H1 (cell line): ENCODE data around the gene ARID2. TPM values are rescaled to one million over a fixed set of nuclear protein-coding genes. Genes with fewer than 3 reads are reported as not detected.
A peak's percentile ranks its signal among the peaks of the same experiment; 100 is the strongest.

ENCODE experiments used
- CTCF ChIA-PET: fragments of 300-600 bp; sonication (Branson Sonifier 250); formaldehyde crosslinking; loops from one replicate; lab custom pipeline; 2021; ENCODE audit not compliant: partially characterized antibody; lab: Charles Lee
- POLR2A ChIA-PET: fragments of 300-600 bp; sonication (Branson Sonifier 250); formaldehyde crosslinking; loops from one replicate; lab custom pipeline; 2021; ENCODE audit warnings: inconsistent platforms; ENCODE audit not compliant: partially characterized antibody; lab: Charles Lee
- DNase-seq, 2 experiments: peaks; one replicate each; pipeline versions ENCODE4 v3.0.0 to v3.0.0-alpha.2; 2010 to 2022; ENCODE audit warnings: low spot score in 2 of 2, low read depth in 1 of 2, mixed read lengths in 1 of 2
- FAIRE-seq: peaks from 2 replicates; lab custom pipeline; 2011; peaks lifted over from hg19 to GRCh38; lab: Jason Lieb, UNC
- H2AFZ ChIP-seq: 2 replicates; pipeline ENCODE4 v1.8.1; 2012; ENCODE audit warnings: low read length, inconsistent platforms
- H2AK5ac ChIP-seq: 2 replicates; pipeline ENCODE4 v1.6.1; 2013; ENCODE audit warnings: low read depth, low read length
- H2BK120ac ChIP-seq: replicated peaks from 2 replicates; pipeline ENCODE3; 2013; ENCODE audit warnings: low read depth, low read length, inconsistent platforms
- H2BK12ac ChIP-seq: 2 replicates; pipeline ENCODE4 v1.6.1; 2013; ENCODE audit warnings: low read depth, low read length
- H2BK15ac ChIP-seq: 2 replicates; pipeline ENCODE4 v1.6.1; 2013; ENCODE audit warnings: low read length
- H2BK20ac ChIP-seq: 2 replicates; pipeline ENCODE4 v1.6.1; 2013; ENCODE audit warnings: low read length
- H2BK5ac ChIP-seq: 2 replicates; pipeline ENCODE4 v1.6.1; 2013; ENCODE audit warnings: low read depth, low read length
- H3K14ac ChIP-seq: 2 replicates; pipeline ENCODE4 v1.6.1; 2013; ENCODE audit warnings: inconsistent platforms; ENCODE audit not compliant: insufficient read length
- H3K18ac ChIP-seq: 2 replicates; pipeline ENCODE4 v1.6.1; 2013; ENCODE audit warnings: low read length; ENCODE audit errors: extremely low read depth
- H3K23ac ChIP-seq: 2 replicates; pipeline ENCODE4 v1.6.1; 2013; ENCODE audit warnings: inconsistent platforms; ENCODE audit not compliant: insufficient read length
- H3K23me2 ChIP-seq: 2 replicates; pipeline ENCODE4 v1.6.1; 2013; ENCODE audit warnings: low read depth, low read length
- H3K27ac ChIP-seq: 2 replicates; pipeline ENCODE4 v1.6.1; 2011; ENCODE audit warnings: low read depth, low read length, inconsistent platforms
- H3K27me3 ChIP-seq, 4 experiments: replicated peaks in 1 of 4; 1 replicate in 1 of 4; 2 replicates in 3 of 4; pipeline versions ENCODE4 v1.6.1 to v1.8.1; 2011 to 2013; ENCODE audit warnings: low read length in 3 of 4, mild to moderate bottlenecking in 3 of 4, inconsistent platforms in 2 of 4, mixed read lengths in 2 of 4, moderate library complexity in 1 of 4; ENCODE audit not compliant: control insufficient read depth in 3 of 4, insufficient read depth in 3 of 4; ENCODE audit errors: extremely low read depth in 1 of 4
- H3K36me3 ChIP-seq, 4 experiments: 2 replicates each; pipeline versions ENCODE4 v1.6.1 to v1.8.1; 2011 to 2013; ENCODE audit warnings: mild to moderate bottlenecking in 4 of 4, low read length in 3 of 4, moderate library complexity in 2 of 4, control low read depth in 1 of 4, inconsistent platforms in 1 of 4; ENCODE audit not compliant: insufficient read depth in 4 of 4, control insufficient read depth in 2 of 4
- H3K4ac ChIP-seq: replicated peaks from 2 replicates; pipeline ENCODE3; 2013; ENCODE audit warnings: low read length, low read depth, mixed read lengths, inconsistent platforms; ENCODE audit not compliant: insufficient read length
- H3K4me1 ChIP-seq, 4 experiments: replicated peaks in 1 of 4; 1 replicate in 1 of 4; 2 replicates in 3 of 4; pipeline versions ENCODE4 v1.6.1 to v1.8.1; 2011 to 2013; ENCODE audit warnings: low read length in 3 of 4, inconsistent platforms in 2 of 4, mixed read lengths in 1 of 4; ENCODE audit not compliant: insufficient read depth in 4 of 4, control insufficient read depth in 3 of 4
- H3K4me2 ChIP-seq, 2 experiments: 2 replicates each; pipeline versions ENCODE4 v1.6.1 to v1.8.1; 2011 to 2013; ENCODE audit warnings: low read depth in 2 of 2, low read length in 2 of 2, control low read depth in 1 of 2, inconsistent platforms in 1 of 2, mild to moderate bottlenecking in 1 of 2; ENCODE audit not compliant: insufficient read depth in 1 of 2
- H3K4me3 ChIP-seq, 4 experiments: fragments of 200-600, 300-600 bp in 1 of 4; sonication (generic), shearing (Covaris generic), sonication (Bioruptor Twin) in 1 of 4; 2 replicates each; pipeline versions ENCODE4 v1.5.1 to v1.8.1; 2011 to 2016; ENCODE audit warnings: low read length in 4 of 4, low read depth in 3 of 4, control low read depth in 2 of 4, inconsistent platforms in 2 of 4, mild to moderate bottlenecking in 2 of 4, mixed read lengths in 1 of 4, moderate library complexity in 1 of 4; ENCODE audit not compliant: insufficient read depth in 2 of 4; ENCODE audit errors: extremely low read depth in 1 of 4
- H3K56ac ChIP-seq: replicated peaks from 2 replicates; pipeline ENCODE3; 2013; ENCODE audit warnings: low read depth, mild to moderate bottlenecking, mixed read lengths, low read length, inconsistent platforms; ENCODE audit not compliant: insufficient read length
- H3K79me1 ChIP-seq: 2 replicates; pipeline ENCODE4 v1.6.1; 2013; ENCODE audit warnings: low read depth, low read length, control low read depth
- H3K79me2 ChIP-seq, 2 experiments: 2 replicates each; pipeline versions ENCODE4 v1.6.1 to v1.8.1; 2012 to 2013; ENCODE audit warnings: low read length in 2 of 2, mild to moderate bottlenecking in 2 of 2, inconsistent platforms in 1 of 2; ENCODE audit not compliant: insufficient read depth in 2 of 2, control insufficient read depth in 1 of 2
- H3K9ac ChIP-seq, 4 experiments: replicated peaks in 1 of 4; 1 replicate in 1 of 4; 2 replicates in 3 of 4; pipeline versions ENCODE4 v1.6.1 to v1.8.1; 2011 to 2013; ENCODE audit warnings: low read depth in 3 of 4, low read length in 3 of 4, control low read depth in 2 of 4, mild to moderate bottlenecking in 2 of 4, moderate library complexity in 2 of 4, inconsistent platforms in 1 of 4; ENCODE audit errors: extremely low read depth in 1 of 4
- H3K9me3 ChIP-seq, 2 experiments: 2 replicates each; pipeline versions ENCODE4 v1.6.1 to v1.8.1; 2012 to 2013; ENCODE audit warnings: mild to moderate bottlenecking in 2 of 2, moderate library complexity in 2 of 2, control low read depth in 1 of 2, inconsistent platforms in 1 of 2, low read depth in 1 of 2, low read length in 1 of 2, mixed read lengths in 1 of 2; ENCODE audit not compliant: insufficient read depth in 2 of 2
- H4K20me1 ChIP-seq, 2 experiments: replicated peaks in 1 of 2; 2 replicates each; pipeline versions ENCODE3 to v1.8.1; 2011 to 2013; ENCODE audit warnings: inconsistent platforms in 2 of 2, low read length in 2 of 2, mild to moderate bottlenecking in 1 of 2; ENCODE audit not compliant: insufficient read depth in 2 of 2, control insufficient read depth in 1 of 2
- H4K5ac ChIP-seq: 2 replicates; pipeline ENCODE4 v1.6.1; 2013; ENCODE audit warnings: low read length, low read depth, mixed read lengths, inconsistent platforms; ENCODE audit not compliant: insufficient read length
- H4K8ac ChIP-seq: 2 replicates; pipeline ENCODE4 v1.8.0; 2013; ENCODE audit warnings: mild to moderate bottlenecking, moderate library complexity, low read length, inconsistent platforms; ENCODE audit not compliant: insufficient read depth; ENCODE audit errors: extremely low read depth
- H4K91ac ChIP-seq: replicated peaks from 2 replicates; pipeline ENCODE3; 2013; ENCODE audit warnings: low read length, mixed read lengths, inconsistent platforms; ENCODE audit not compliant: insufficient read length
- ASH2L ChIP-seq: fragments of 200-600, 300-600 bp; sonication (generic); IDR thresholded peaks from one replicate; pipeline ENCODE4 v1.7.1; 2017; ENCODE audit warnings: low read length
- CBX8 ChIP-seq: fragments of 300-800, 300-1000 bp; sonication (generic); IDR thresholded peaks from 2 replicates; pipeline ENCODE4 v1.7.1; 2016; ENCODE audit warnings: low read depth, low read length, borderline replicate concordance
- EP300 ChIP-seq, 2 experiments: IDR thresholded peaks; 1 replicate in 1 of 2; 2 replicates in 1 of 2; pipeline ENCODE4 v1.6.1; 2011 to 2012; ENCODE audit warnings: low read depth in 2 of 2, low read length in 2 of 2, mild to moderate bottlenecking in 2 of 2, borderline replicate concordance in 1 of 2, inconsistent platforms in 1 of 2, moderate library complexity in 1 of 2
- EZH2 ChIP-seq: fragments of 200-600 bp; sonication (generic); IDR thresholded peaks from 2 replicates; pipeline ENCODE4 v1.7.1; 2012; ENCODE audit warnings: low read depth, mild to moderate bottlenecking, moderate library complexity, low read length, inconsistent platforms; ENCODE audit not compliant: severe bottlenecking
- HDAC2 ChIP-seq, 2 experiments: fragments of 300-600 bp in 1 of 2; sonication (generic) in 1 of 2; IDR thresholded peaks; 2 replicates each; pipeline ENCODE4 v1.6.1; 2011 to 2012; ENCODE audit warnings: low read depth in 2 of 2, low read length in 2 of 2, mild to moderate bottlenecking in 2 of 2, moderate library complexity in 2 of 2, borderline replicate concordance in 1 of 2, inconsistent platforms in 1 of 2
- JUN ChIP-seq: IDR thresholded peaks from 2 replicates; pipeline ENCODE4 v1.6.1; 2011; ENCODE audit warnings: low read depth, mild to moderate bottlenecking, improper control_type of control experiment, low read length
- JUND ChIP-seq: IDR thresholded peaks from 2 replicates; pipeline ENCODE4 v1.6.1; 2011; ENCODE audit warnings: mild to moderate bottlenecking, improper control_type of control experiment, low read length
- RAD21 ChIP-seq, 2 experiments: IDR thresholded peaks in 1 of 2; conservative IDR thresholded peaks in 1 of 2; 2 replicates each; pipeline ENCODE4 v1.6.1; 2011; ENCODE audit warnings: low read depth in 2 of 2, low read length in 2 of 2, improper control_type of control experiment in 1 of 2, inconsistent platforms in 1 of 2, mild to moderate bottlenecking in 1 of 2, moderate library complexity in 1 of 2
- RFX5 ChIP-seq: IDR thresholded peaks from 2 replicates; pipeline ENCODE4 v1.6.1; 2011; ENCODE audit warnings: low read depth, low read length, improper control_type of control experiment, borderline replicate concordance
- SAP30 ChIP-seq: fragments of 300-600 bp; sonication (generic); IDR thresholded peaks from 2 replicates; pipeline ENCODE4 v1.7.1; 2012; ENCODE audit warnings: low read length, moderate library complexity, mild to moderate bottlenecking, inconsistent platforms; ENCODE audit not compliant: insufficient read depth, insufficient replicate concordance
- SP1 ChIP-seq: IDR thresholded peaks from 2 replicates; pipeline ENCODE4 v1.6.1; 2011; ENCODE audit warnings: low read depth, low read length
- TCF12 ChIP-seq: IDR thresholded peaks from 2 replicates; pipeline ENCODE4 v1.6.1; 2011; ENCODE audit warnings: low read depth, mild to moderate bottlenecking, low read length
- TEAD4 ChIP-seq: IDR thresholded peaks from 2 replicates; pipeline ENCODE4 v1.6.1; 2012; ENCODE audit warnings: low read depth, low read length, inconsistent platforms, mixed read lengths
- WGBS, 2 experiments: shearing (Covaris generic) in 1 of 2; methylation state at CpG; one replicate each; pipeline versions ENCODE4 v1.1.6 to v1.1.7; 2013 to 2015; ENCODE audit warnings: low lambda C conversion rate in 2 of 2, mixed read lengths in 2 of 2, inconsistent platforms in 1 of 2, low coverage in 1 of 2, missing lambda C conversion rate in 1 of 2; ENCODE audit not compliant: insufficient replicate concordance in 2 of 2, insufficient coverage in 1 of 2, insufficient read length in 1 of 2; ENCODE audit errors: extremely low coverage in 1 of 2, missing lambda C conversion rate in 1 of 2; 5-methylcytosine and 5-hydroxymethylcytosine counted together
- polyA plus RNA-seq, 7 experiments: library from polyadenylated mRNA; depleted of rRNA in 3 of 7; stranded (reverse) in 5 of 7; unstranded in 2 of 7; fragments of >200 nt in 5 of 7; fragments of 200-250 nt in 2 of 7; gene quantifications; 1 replicate in 5 of 7; 2 replicates in 1 of 7; 4 replicates in 1 of 7; pipeline versions ENCODE4 v1.2.1 to v1.2.3, GENCODE V29; 2011 to 2013; ENCODE audit warnings: missing spikeins in 2 of 7, mixed read lengths in 2 of 7
- total RNA-seq: library from RNA; stranded (reverse); fragmentation: NEBNext Ultra II Directional; extraction: Animal tissue kit (Norgen Biotek cat#: 25700); gene quantifications from 2 replicates; pipeline ENCODE4 v1.2.1, GENCODE V29; 2021

ARID2 gene
- total and polyA plus RNA-seq, 2 of the 8 experiments (the other 6 are each of a cell fraction or from before 2014, with no cell fraction given) = 32.0 to 45.2 TPM

DNA sequence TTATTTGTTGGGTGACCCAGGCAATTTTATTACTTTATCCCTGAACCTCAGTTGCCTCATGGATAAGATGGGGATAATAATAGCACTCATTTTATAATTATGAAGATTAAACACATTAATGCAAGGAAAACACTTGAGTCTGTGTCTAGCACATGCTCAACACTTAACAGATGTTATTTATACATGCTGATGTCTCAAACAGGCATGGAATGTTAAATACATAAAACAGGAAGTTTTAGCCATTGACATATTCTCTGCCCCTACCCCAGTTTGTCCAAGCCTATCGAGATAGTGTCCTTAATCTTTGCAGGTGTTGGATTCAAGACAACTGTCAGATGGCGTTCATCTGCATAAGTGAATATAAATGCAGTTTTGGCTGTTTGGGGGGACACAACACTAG, 151.0 kb downstream of the ARID2 start:
- Histone ChIP-seq H2AK5ac (0 out of 2 replicates have a peak overlapping the region, but pooled peaks have one; percentile 32), H2BK12ac (no peak overlapping the region), H3K4me2 (no peak overlapping the region), H3K79me2 (0 out of 4 replicates have a peak, but pooled peaks cover 0 to 2% of the 10 kb centered on the region in 2 experiments), H3K79me1 (no peaks in the 10 kb centered on the region; the same call in 1 of the 2 replicates), H4K8ac (no peak overlapping the region), H3K4me3 (no peak overlapping the region), H3K56ac (no peak overlapping the region), H3K36me3 (peaks cover 0 to 13% (median 6%) of the 10 kb centered on the region in 4 experiments; a peak in 6 of 8 replicates), H2BK5ac (no peak overlapping the region), H3K4me1 (no peaks in the 10 kb centered on the region), H3K14ac (no peak overlapping the region), H4K5ac (no peak overlapping the region), H3K27ac (no peak overlapping the region), H3K27me3 (no peaks in the 10 kb centered on the region), H3K4ac (no peak overlapping the region), H3K18ac (no peak overlapping the region), H2AFZ (no peak overlapping the region), H4K20me1 (no peaks in the 10 kb centered on the region), H3K9me3 (no peaks in the 10 kb centered on the region), H4K91ac (no peak overlapping the region), H3K23me2 (no peaks in the 10 kb centered on the region), H3K23ac (no peak overlapping the region), H3K9ac (no peak overlapping the region), H2BK120ac (no peak overlapping the region), H2BK15ac (no peak overlapping the region), H2BK20ac (no peak overlapping the region)
- 94% methylated on average over 2 of the region's 2 CpGs; no CpG with 5 or more reads in 1 of the 2 experiments for WGBS, 2 experiments
- no peak for DNase-seq
- ChIA-PET CTCF (no interaction called here), POLR2A (no interaction called here)
- no peak for FAIRE-seq
- TF ChIP-seq SP1 (no peak), JUND (no peak), SAP30 (no peak), TEAD4 (no peak), RAD21 (IDR thresholded peaks at IDR 0.05 in 1 of 2, conservative IDR thresholded peaks at IDR 0.05 in 1 of 2; ENCODE audit: low read depth in 2 of 2, low read length in 2 of 2) (no peak), TCF12 (no peak), RFX5 (no peak), EP300 (IDR thresholded peaks at IDR 0.05; ENCODE audit: borderline replicate concordance in 1 of 2, low read depth in 2 of 2, low read length in 2 of 2) (no peak), HDAC2 (IDR thresholded peaks at IDR 0.05; ENCODE audit: borderline replicate concordance in 1 of 2, low read depth in 2 of 2, low read length in 2 of 2) (no peak), EZH2 (no peak), CBX8 (no peak), ASH2L (no peak), JUN (no peak)
